Gastrocnemius medialis (tissue), 4 donors: ENCODE measurements around the gene ODAM.

Experiments
- POLR2A ChIP-seq, 2 donors: fragments of 450-650 bp; IDR thresholded peaks; one replicate each; pipeline ENCODE4 v1.6.1; 2017; ENCODE audit warnings: antibody characterized with exemption in 2 of 2, mild to moderate bottlenecking in 2 of 2, moderate library complexity in 2 of 2
- TF ChIP-seq, protein P1 (sequence below), 5 experiments: fragments of 450-650 bp in 3 of 5; fragments of 200-600 bp in 2 of 5; sonication (generic) in 2 of 5; IDR thresholded peaks in 4 of 5; conservative IDR thresholded peaks in 1 of 5; 1 replicate in 4 of 5; 2 replicates in 1 of 5; pipeline ENCODE4 v1.5.1; 2016 to 2019; ENCODE audit warnings: antibody characterized with exemption in 5 of 5, mild to moderate bottlenecking in 3 of 5, moderate library complexity in 3 of 5

DNA sequence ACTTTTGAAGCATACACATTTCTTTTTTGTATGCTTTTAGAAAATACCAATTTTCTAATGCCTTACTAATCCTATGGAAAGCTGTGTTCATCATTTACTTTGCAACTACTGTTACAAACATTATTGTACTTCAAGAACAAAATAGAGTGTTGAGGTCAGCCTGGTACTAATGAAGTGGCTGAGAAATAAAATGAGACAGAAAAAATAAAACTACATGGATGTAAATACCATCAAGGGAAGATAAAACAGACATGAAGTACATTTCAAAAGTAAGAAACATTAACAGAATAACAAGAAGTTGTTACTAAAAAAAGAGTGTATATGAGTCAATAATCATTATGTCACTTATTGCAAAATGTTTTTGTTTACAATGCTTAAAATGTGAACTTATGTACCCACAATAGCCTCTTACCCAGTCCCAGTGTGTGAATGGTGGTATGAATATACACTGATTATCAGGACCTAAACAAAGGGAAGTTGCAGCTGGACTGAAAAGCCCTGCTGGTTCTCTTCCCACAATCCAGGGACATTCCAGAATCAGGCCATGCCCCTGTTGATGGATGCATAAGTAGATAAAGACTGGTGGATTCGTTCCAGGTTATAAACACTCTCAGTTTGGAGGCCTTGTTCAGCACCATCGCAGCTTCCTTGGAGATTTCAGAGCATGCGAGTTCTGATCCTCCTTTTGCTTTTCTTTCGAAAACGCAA is 44.5 kb downstream of the ODAM start:
- no peak for TF ChIP-seq POLR2A (IDR thresholded peaks at IDR 0.05)
- TF ChIP-seq, protein P1, sequence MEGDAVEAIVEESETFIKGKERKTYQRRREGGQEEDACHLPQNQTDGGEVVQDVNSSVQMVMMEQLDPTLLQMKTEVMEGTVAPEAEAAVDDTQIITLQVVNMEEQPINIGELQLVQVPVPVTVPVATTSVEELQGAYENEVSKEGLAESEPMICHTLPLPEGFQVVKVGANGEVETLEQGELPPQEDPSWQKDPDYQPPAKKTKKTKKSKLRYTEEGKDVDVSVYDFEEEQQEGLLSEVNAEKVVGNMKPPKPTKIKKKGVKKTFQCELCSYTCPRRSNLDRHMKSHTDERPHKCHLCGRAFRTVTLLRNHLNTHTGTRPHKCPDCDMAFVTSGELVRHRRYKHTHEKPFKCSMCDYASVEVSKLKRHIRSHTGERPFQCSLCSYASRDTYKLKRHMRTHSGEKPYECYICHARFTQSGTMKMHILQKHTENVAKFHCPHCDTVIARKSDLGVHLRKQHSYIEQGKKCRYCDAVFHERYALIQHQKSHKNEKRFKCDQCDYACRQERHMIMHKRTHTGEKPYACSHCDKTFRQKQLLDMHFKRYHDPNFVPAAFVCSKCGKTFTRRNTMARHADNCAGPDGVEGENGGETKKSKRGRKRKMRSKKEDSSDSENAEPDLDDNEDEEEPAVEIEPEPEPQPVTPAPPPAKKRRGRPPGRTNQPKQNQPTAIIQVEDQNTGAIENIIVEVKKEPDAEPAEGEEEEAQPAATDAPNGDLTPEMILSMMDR (IDR thresholded peaks at IDR 0.05 in 4 of 5, conservative IDR thresholded peaks at IDR 0.05 in 1 of 5): no peak
